Measurements from ENCODE around the gene HID1. TPM values are rescaled to one million over a fixed set of nuclear protein-coding genes. Genes with fewer than 3 reads are reported as not detected.

The HID1 gene
- total RNA-seq, 1 experiment from 2014 or later: 12.7 TPM

DNA sequence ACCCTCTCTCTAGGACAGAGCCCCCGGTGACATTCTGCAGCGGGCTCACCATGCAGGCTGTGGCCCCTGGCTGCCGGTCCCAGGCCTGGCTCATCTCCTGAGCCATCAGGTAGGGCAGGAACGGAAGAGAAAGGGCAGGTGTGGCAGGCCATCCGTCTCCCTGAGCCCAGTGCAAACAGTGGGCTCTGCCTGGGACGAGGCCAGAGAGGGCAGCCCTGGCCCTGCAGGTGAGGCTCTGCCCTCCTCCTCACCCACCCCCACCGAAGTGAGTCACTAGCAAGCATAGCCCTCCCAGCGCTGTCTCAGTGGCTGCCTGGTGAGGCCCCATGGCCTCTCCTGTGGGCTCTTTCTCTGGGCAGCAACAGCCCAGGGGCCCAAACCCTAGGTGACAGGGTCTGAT, 22.4 kb downstream of the HID1 start:
- Histone ChIP-seq H3K27me3 (ENCODE audit: insufficient read depth, low read length) (no peaks in the 10 kb centered on the region), H3K23ac (ENCODE audit: insufficient read length, low read depth, low read length) (no peak overlapping the region), H3K79me1 (ENCODE audit: insufficient read depth, low read depth, low read length, poor library complexity, severe bottlenecking) (no peaks in the 10 kb centered on the region), H4K91ac (ENCODE audit: insufficient read length, low read depth, low read length) (no peak overlapping the region), H2BK12ac (ENCODE audit: insufficient read length, low read depth, low read length) (no peak overlapping the region), H2AK5ac (ENCODE audit: insufficient read length, low read length) (no peak overlapping the region), H2BK20ac (ENCODE audit: low read depth, low read length, poor library complexity, severe bottlenecking) (no peak overlapping the region), H3K9ac (ENCODE audit: extremely low read depth, insufficient read length, low read length) (no peak overlapping the region), H2BK120ac (ENCODE audit: low read depth, low read length, poor library complexity, severe bottlenecking) (no peak overlapping the region), H3K4me2 (ENCODE audit: insufficient read depth, insufficient read length, low read length) (no peak overlapping the region), H4K20me1 (ENCODE audit: control insufficient read depth, insufficient read depth, insufficient read length) (no peaks in the 10 kb centered on the region), H3K14ac (ENCODE audit: insufficient read depth, low read length) (no peak overlapping the region; the same call in 1 of the 2 replicates), H3K27ac (ENCODE audit: insufficient read length, low read depth, low read length) (no peak overlapping the region), H3T11ph (ENCODE audit: low read length) (no peak overlapping the region), H3K79me2 (ENCODE audit: insufficient read depth, low read length) (no peaks in the 10 kb centered on the region), H3K4ac (ENCODE audit: low read depth, low read length) (no peak overlapping the region), H3K56ac (ENCODE audit: insufficient read length, low read depth, low read length) (no peak overlapping the region), H3K23me2 (ENCODE audit: insufficient read length, low read depth, low read length, poor library complexity, severe bottlenecking) (peaks cover 2% of the 10 kb centered on the region), H4K8ac (replicated peaks; ENCODE audit: insufficient read length, low read depth, low read length) (no peak overlapping the region), H3K4me1 (ENCODE audit: insufficient read depth, low read length) (no peaks in the 10 kb centered on the region), H2BK5ac (ENCODE audit: insufficient read length, low read length) (no peak overlapping the region), H3K18ac (ENCODE audit: insufficient read length, low read depth, low read length) (no peak overlapping the region), H4K5ac (ENCODE audit: insufficient read length, low read depth, low read length) (no peak overlapping the region), H2AFZ (ENCODE audit: low read length) (no peak overlapping the region), H3K9me3 (ENCODE audit: control insufficient read depth, low read depth, low read length) (no peaks in the 10 kb centered on the region), H2BK15ac (ENCODE audit: low read depth, low read length) (no peak overlapping the region)
- no CpG with 5 or more reads among the region's 8 CpGs for whole genome bisulfite sequencing (ENCODE audit: extremely low coverage, insufficient read length, low lambda C conversion rate)
- peaks cover 30% of the 10 kb centered on the region for H3K27me3 Mint-ChIP-seq (ENCODE audit: low read depth)
- no peak for DNase-seq
- H3K9me3 Mint-ChIP-seq: no peaks in the 10 kb centered on the region
- H3K36me3 Mint-ChIP-seq (ENCODE audit: insufficient read depth in 1 of 3, low read depth in 3 of 3): no peaks in the 10 kb centered on the region
- no peak overlapping the region for H3K27ac Mint-ChIP-seq
- H3K4me3 Mint-ChIP-seq: no peak overlapping the region
- TF ChIP-seq, protein P1, sequence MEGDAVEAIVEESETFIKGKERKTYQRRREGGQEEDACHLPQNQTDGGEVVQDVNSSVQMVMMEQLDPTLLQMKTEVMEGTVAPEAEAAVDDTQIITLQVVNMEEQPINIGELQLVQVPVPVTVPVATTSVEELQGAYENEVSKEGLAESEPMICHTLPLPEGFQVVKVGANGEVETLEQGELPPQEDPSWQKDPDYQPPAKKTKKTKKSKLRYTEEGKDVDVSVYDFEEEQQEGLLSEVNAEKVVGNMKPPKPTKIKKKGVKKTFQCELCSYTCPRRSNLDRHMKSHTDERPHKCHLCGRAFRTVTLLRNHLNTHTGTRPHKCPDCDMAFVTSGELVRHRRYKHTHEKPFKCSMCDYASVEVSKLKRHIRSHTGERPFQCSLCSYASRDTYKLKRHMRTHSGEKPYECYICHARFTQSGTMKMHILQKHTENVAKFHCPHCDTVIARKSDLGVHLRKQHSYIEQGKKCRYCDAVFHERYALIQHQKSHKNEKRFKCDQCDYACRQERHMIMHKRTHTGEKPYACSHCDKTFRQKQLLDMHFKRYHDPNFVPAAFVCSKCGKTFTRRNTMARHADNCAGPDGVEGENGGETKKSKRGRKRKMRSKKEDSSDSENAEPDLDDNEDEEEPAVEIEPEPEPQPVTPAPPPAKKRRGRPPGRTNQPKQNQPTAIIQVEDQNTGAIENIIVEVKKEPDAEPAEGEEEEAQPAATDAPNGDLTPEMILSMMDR (conservative IDR thresholded peaks at IDR 0.05): no peak
- peaks cover 11 to 22% of the 10 kb centered on the region in 2 experiments for H3K4me1 Mint-ChIP-seq

All from H9 (cell line).